AG04449 (cell line): ENCODE measurements around the gene SNRPF.
"Not testable (repeated sequence)": the region's sequence is repeated elsewhere in the genome, so short reads cannot be mapped to it uniquely, and the experiment has no call there.

Experiments used
- CTCF ChIA-PET: fragments of 350-600 bp; formaldehyde crosslinking; extraction: SDS; loops from one replicate; lab custom pipeline; 2021; ENCODE audit warnings: antibody characterized with exemption; lab: Yijun Ruan, JAX
- POLR2A ChIA-PET: fragments of 400-600, 350-600 bp; formaldehyde crosslinking; extraction: SDS; loops from one replicate; lab custom pipeline; 2020; ENCODE audit warnings: antibody characterized with exemption, inconsistent platforms; lab: Yijun Ruan, JAX
- DNase-seq: peaks from one replicate; pipeline ENCODE4 v3.0.0-alpha.2; 2010; ENCODE audit warnings: low read depth, low spot score
- H3K4me3 ChIP-seq: 2 replicates; pipeline ENCODE4 v1.5.1; 2011; ENCODE audit warnings: low read depth, mild to moderate bottlenecking, control low read depth, low read length
- TF ChIP-seq, protein P1 (sequence below): IDR thresholded peaks from one replicate; pipeline ENCODE4 v1.5.1; 2011; ENCODE audit warnings: mild to moderate bottlenecking, moderate library complexity, low read length, control low read depth, inconsistent platforms; ENCODE audit not compliant: insufficient read depth; ENCODE audit errors: missing control alignments

Gene SNRPF

DNA sequence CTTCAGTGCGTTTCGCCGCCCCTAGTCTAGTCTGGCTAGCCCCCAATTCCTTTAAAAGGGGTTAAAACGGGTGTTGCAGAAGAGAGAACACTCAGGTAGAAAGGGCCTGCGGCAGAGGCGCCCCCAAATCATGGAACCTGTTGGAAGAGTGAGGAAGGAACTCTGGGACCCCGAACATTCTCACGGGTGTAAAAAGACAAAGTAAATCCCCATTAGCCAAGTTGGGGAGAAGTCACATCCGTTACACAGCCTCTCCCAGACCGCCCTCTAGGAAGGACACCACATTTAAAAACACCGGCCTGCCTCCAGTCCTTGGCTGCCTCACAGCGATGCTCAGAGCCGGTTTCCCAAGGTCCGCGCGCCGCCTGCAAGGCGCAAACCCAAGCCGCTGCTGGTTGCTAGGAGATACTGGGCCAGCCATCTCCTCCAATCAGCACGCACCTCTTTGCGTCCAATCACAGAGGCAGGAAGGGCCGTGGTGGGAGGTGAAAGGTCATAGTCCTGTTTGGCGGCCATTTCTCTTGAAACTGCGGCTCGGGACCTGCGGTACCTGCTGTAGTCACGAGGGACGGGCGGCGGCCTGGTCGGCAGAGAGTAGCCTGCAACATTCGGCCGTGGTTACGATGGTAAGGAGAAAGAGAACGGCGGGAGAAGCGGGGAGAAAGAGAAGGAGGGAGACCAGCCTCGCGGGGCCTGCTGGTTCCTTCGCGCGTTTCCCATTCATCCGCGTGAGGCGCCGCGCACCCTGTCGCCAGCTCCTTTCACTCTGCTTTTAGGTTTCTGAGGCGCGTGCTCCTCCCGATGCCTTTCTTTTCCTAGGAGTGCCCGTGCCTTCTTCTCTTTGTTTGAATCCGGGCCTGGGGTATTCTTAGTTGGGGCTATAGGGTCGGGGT, at the start of gene SNRPF:
SNRPF (plus strand) TSS at position 502 of the 893 bp plus-strand sequence; CDS start at position 624, 122 bp downstream.
- H3K4me3 ChIP-seq, result peak within 1 kb of the TSS; percentile 86
- ChIA-PET CTCF (interaction anchor here (1.0 kb wide), 1 partner anchor 11 kb away, joined by 3 read pairs; no protein-coding TSS in a partner anchor), POLR2A (no interaction called here)
- peak; percentile 77 for DNase-seq
- TF ChIP-seq, protein P1, sequence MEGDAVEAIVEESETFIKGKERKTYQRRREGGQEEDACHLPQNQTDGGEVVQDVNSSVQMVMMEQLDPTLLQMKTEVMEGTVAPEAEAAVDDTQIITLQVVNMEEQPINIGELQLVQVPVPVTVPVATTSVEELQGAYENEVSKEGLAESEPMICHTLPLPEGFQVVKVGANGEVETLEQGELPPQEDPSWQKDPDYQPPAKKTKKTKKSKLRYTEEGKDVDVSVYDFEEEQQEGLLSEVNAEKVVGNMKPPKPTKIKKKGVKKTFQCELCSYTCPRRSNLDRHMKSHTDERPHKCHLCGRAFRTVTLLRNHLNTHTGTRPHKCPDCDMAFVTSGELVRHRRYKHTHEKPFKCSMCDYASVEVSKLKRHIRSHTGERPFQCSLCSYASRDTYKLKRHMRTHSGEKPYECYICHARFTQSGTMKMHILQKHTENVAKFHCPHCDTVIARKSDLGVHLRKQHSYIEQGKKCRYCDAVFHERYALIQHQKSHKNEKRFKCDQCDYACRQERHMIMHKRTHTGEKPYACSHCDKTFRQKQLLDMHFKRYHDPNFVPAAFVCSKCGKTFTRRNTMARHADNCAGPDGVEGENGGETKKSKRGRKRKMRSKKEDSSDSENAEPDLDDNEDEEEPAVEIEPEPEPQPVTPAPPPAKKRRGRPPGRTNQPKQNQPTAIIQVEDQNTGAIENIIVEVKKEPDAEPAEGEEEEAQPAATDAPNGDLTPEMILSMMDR, result no peak

DNA sequence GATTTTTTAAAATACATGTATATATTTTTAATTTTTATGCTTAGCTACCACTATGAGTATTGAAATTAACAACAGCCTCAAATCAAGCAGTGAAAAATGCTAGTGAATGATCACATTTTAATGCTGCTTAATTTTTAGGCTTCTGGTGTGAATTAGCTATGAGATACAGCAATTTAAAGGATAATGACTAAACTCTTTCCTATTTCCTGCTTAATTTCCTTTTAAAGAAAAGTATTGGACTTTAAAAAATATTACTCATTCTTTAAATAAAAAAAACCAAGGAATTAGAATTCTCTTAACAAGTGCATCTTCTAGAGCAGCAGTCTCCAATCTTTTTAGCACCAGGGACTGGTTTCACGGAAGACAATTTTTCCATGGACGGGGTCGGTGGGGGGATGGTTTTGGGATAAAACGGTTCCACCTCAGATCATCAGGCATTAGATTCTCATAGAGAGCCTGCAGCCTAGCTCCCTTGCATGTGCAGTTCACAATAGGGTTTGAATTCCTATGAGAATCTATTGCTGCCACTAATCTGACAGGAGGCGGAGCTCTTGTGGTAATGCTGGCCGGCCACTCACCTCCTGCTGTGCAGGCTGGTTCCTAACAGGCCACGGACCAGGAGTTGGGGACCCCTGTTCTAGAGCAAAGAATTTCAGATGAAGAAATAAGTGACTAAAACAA, 49.6 kb upstream of the SNRPF start:
- TF ChIP-seq, protein P1, result no peak
- no peak for DNase-seq
- H3K4me3 ChIP-seq, result no peak overlapping the region
- CTCF ChIA-PET, result interaction anchor here (0.9 to 4.9 kb wide), 3 partner anchors 15 to 233 kb away, joined by 3 to 55 read pairs (median 29); no protein-coding TSS in a partner anchor
- POLR2A ChIA-PET, result interaction anchor here (0.6 kb wide), 1 partner anchor 216 kb away, joined by 3 read pairs; no protein-coding TSS in a partner anchor

DNA sequence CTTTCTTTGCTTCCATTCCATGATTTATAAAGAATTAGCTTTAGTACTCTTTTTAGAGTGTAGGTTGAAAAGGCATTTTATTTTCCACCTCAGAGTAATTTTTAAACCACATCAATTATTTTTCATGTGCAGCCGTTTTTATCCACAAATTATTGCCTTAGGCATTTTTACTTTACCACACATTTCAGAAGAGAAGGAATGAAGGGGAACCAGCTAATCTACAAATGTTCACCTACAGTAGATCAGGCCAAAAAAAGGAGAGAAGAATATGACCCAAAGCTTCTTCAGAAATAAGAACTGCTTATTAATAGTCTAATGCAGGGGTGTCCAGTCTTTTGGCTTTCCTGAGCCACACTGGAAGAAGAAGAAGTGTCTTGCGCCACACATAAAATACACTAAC, 48.3 kb upstream of the SNRPF start:
- TF ChIP-seq, protein P1, result no peak
- no peak overlapping the region for H3K4me3 ChIP-seq
- no peak for DNase-seq
- ChIA-PET CTCF (interaction anchor here (0.7 to 4.9 kb wide), 12 partner anchors 9 to 237 kb away, joined by 3 to 55 read pairs (median 3); no protein-coding TSS in a partner anchor), POLR2A (no interaction called here)

- CTCF ChIA-PET, result interaction anchor here (0.9 to 4.9 kb wide), 5 partner anchors 9 to 236 kb away, joined by 3 to 55 read pairs (median 8); no protein-coding TSS in a partner anchor
- DNase-seq, POLR2A ChIA-PET, H3K4me3 ChIP-seq: not testable (repeated sequence)
Observed at GRCh38 chr12:95812155-95812554, 46.6 kb upstream of the SNRPF start.

- POLR2A ChIA-PET, result no interaction called here
- no peak overlapping the region for H3K4me3 ChIP-seq
- TF ChIP-seq, protein P1, result peak; percentile 36
- CTCF ChIA-PET, result interaction anchor here (0.7 to 10.7 kb wide), 30 partner anchors 10 to 299 kb away, joined by 3 to 356 read pairs (median 4); no protein-coding TSS in a partner anchor
- no peak for DNase-seq
Observed at GRCh38 chr12:95815632-95816212, 43.0 kb upstream of the SNRPF start.

DNA sequence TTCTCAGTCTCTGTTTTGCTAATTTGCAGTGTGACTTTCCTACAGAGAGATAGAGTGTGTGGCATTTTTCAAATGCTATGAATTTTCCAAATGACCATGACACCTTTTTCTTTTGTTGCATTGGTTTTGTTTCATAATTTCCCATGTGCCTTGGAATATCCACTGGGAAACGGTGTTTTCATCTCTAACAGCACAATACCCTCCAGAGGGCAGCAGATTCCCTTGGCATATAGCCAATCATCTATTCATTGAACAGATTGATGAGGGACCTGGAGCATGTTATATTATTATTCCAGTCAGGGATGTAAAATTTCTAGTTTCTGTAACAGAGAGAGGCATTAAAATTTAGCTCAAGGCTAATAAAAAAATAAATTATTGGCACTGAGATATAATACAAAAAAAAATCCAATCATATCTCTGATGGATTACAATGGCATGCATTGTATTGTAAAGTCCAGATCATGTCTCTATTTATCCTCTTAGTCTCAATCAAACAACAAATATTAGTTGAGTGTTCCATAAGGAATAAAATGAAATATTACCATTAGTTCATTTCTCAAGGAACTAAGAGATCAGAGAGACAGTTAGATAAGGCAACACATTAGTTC, 38.6 kb upstream of the SNRPF start:
- no peak overlapping the region for H3K4me3 ChIP-seq
- TF ChIP-seq, protein P1, result peak; percentile 51
- no peak for DNase-seq
- POLR2A ChIA-PET, result no interaction called here
- CTCF ChIA-PET, result interaction anchor here (0.6 to 10.7 kb wide), 11 partner anchors 8 to 696 kb away, joined by 3 to 356 read pairs (median 4); no protein-coding TSS in a partner anchor
